ENCODE data around the gene MOGAT2. TPM values are rescaled to one million over a fixed set of nuclear protein-coding genes. Genes with fewer than 3 reads are reported as not detected.
"Not testable (repeated sequence)": the region's sequence is repeated elsewhere in the genome, so short reads cannot be mapped to it uniquely, and the experiment has no call there.

The MOGAT2 gene
- total RNA-seq, 1 donor, result not detected

DNA sequence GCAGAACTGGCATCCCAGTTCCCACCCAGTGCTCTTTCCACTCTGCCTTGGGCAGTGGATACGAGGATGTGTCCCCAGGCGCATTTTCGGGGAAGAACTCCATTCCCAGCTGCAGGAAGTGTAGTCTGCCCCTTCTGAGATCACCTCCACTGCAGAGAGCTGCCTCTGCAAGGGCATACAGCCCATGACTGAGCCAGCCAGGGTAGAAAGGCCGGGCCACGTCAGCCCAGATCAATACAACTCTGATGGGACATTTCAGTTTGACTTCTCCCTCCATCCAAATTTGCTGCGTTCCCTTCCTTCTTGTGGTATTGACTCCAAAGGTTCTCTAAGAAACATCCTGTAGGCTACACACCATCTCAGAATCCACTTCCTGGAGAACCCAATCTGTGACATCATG lies 19.7 kb downstream of the MOGAT2 start:
- Histone ChIP-seq H3K4me2 (ENCODE audit: insufficient read depth, low read length) (no peak overlapping the region), H3K4me1 (ENCODE audit: insufficient read depth, low read length) (no peaks in the 10 kb centered on the region), H2AFZ (ENCODE audit: low read length) (no peak overlapping the region), H3K9me3 (ENCODE audit: low read depth, low read length) (no peaks in the 10 kb centered on the region), H3K79me2 (ENCODE audit: insufficient read depth, low read length) (no peaks in the 10 kb centered on the region), H4K20me1 (ENCODE audit: insufficient read depth, low read length) (no peaks in the 10 kb centered on the region), H3K36me3 (ENCODE audit: insufficient read depth, low read length) (no peaks in the 10 kb centered on the region), H3K4me3 (ENCODE audit: insufficient read depth, low read length) (no peak overlapping the region), H3K27ac (ENCODE audit: low read depth, low read length) (no peak overlapping the region), H3K27me3 (ENCODE audit: insufficient read depth, low read length) (peaks cover 27% of the 10 kb centered on the region)
- no peak for DNase-seq (ENCODE audit: insufficient read length, low spot score, missing footprints)
- TF ChIP-seq, protein P1, sequence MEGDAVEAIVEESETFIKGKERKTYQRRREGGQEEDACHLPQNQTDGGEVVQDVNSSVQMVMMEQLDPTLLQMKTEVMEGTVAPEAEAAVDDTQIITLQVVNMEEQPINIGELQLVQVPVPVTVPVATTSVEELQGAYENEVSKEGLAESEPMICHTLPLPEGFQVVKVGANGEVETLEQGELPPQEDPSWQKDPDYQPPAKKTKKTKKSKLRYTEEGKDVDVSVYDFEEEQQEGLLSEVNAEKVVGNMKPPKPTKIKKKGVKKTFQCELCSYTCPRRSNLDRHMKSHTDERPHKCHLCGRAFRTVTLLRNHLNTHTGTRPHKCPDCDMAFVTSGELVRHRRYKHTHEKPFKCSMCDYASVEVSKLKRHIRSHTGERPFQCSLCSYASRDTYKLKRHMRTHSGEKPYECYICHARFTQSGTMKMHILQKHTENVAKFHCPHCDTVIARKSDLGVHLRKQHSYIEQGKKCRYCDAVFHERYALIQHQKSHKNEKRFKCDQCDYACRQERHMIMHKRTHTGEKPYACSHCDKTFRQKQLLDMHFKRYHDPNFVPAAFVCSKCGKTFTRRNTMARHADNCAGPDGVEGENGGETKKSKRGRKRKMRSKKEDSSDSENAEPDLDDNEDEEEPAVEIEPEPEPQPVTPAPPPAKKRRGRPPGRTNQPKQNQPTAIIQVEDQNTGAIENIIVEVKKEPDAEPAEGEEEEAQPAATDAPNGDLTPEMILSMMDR (IDR thresholded peaks at IDR 0.05; ENCODE audit: extremely low read depth, low read depth, low read length), result no peak

DNA sequence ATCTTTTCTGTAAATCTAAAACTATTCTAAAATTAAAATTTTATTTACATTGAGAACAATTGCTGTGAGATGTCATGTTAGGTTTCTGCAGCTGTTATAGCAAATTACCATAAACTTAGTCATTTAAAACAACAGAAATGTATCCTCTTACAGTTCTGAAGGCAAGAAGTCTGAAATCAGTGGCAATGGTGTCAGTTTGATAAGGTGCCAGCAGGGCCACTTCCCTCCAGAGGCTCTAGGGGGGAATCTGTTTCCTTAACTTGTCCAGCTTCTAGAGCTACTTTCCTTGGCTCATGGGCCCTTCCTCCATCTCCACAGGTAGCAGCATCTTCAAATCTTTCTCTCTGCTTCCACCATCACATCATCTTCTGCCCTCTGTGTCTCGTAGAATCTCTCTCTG lies 23.0 kb downstream of the MOGAT2 start:
- DNase-seq (ENCODE audit: insufficient read length, low spot score, missing footprints), result no peak
- Histone ChIP-seq H3K4me3 (ENCODE audit: insufficient read depth, low read length) (no peak overlapping the region), H2AFZ (ENCODE audit: low read length) (no peak overlapping the region), H3K4me1 (ENCODE audit: insufficient read depth, low read length) (no peaks in the 10 kb centered on the region), H3K36me3 (ENCODE audit: insufficient read depth, low read length) (no peaks in the 10 kb centered on the region), H3K4me2 (ENCODE audit: insufficient read depth, low read length) (no peak overlapping the region), H3K79me2 (ENCODE audit: insufficient read depth, low read length) (no peaks in the 10 kb centered on the region), H4K20me1 (ENCODE audit: insufficient read depth, low read length) (no peaks in the 10 kb centered on the region), H3K9me3 (ENCODE audit: low read depth, low read length) (no peaks in the 10 kb centered on the region), H3K27ac (ENCODE audit: low read depth, low read length) (no peak overlapping the region), H3K27me3 (ENCODE audit: insufficient read depth, low read length) (peaks cover 45% of the 10 kb centered on the region)
- TF ChIP-seq, protein P1 (IDR thresholded peaks at IDR 0.05; ENCODE audit: extremely low read depth, low read depth, low read length), result no peak

DNA sequence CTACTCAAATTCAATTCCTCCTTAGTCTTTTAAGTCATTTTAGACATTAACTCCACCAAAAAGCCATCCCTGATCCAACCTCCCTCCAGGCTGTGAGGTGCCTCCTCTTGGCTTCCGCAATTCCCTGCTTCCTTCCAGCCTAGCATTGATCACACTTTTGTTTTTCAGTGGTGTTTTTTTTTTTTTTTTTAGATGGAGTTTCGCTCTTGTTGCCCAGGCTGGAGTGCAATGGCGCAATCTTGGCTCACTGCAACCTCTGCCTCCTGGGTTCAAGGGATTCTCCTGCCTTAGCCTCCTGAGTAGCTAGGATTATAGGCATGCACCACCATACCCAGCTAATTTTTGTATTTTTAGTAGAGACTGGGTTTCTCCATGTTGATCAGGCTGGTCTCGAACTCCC lies 25.5 kb downstream of the MOGAT2 start:
- not testable (repeated sequence) for H3K4me3 ChIP-seq (ENCODE audit: insufficient read depth, low read length); H3K36me3 ChIP-seq (ENCODE audit: insufficient read depth, low read length); H4K20me1 ChIP-seq (ENCODE audit: insufficient read depth, low read length); H3K79me2 ChIP-seq (ENCODE audit: insufficient read depth, low read length); H3K27ac ChIP-seq (ENCODE audit: low read depth, low read length); H3K4me2 ChIP-seq (ENCODE audit: insufficient read depth, low read length); H2AFZ ChIP-seq (ENCODE audit: low read length); DNase-seq (ENCODE audit: insufficient read length, low spot score, missing footprints); H3K9me3 ChIP-seq (ENCODE audit: low read depth, low read length); H3K4me1 ChIP-seq (ENCODE audit: insufficient read depth, low read length)
- peaks cover 56% of the 10 kb centered on the region for H3K27me3 ChIP-seq (ENCODE audit: insufficient read depth, low read length)

DNA sequence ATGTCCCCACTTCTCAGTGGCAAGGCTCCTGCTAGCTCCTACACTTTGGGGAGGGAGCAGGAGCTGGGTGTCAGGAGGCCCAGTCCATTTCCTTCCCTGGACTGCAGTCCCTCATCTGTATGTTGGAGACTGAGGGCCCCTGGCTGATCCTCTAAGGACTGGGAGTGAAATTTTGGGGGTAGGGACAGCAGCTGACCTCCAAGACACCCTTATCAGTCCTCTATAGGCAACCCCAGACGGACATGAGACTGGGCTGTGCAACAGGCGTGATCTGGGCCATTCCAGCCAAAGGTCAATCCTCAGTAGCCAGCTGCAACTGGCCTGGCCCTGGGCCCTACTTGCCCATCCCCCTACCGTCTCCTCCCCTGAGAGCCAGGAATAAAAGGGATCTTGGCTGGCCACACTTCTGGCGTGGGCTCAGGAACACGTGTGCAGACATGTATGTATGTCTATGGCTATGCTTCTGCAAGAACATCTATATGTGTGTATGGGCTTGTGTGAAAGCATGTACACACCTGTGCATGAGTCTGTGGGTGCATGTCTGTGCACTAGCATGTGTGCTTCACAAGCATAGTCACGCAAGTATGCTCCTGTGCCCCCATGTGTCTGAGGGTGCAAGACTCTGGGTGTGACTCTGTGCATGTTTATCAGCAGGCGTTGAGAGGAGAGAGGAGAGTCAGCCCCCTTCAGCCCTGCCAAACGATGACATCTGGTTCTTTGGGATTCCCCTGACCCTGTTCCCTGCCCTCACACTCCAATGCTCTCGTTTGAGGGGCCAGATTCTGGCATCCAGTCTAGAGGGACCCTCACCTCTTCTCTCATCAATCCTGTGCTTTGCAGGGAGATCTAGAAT lies 26.3 kb downstream of the MOGAT2 start:
- no peaks in the 10 kb centered on the region for H3K36me3 ChIP-seq (ENCODE audit: insufficient read depth, low read length)
- H3K4me3 ChIP-seq (ENCODE audit: insufficient read depth, low read length), result no peak overlapping the region
- no peak overlapping the region for H3K4me2 ChIP-seq (ENCODE audit: insufficient read depth, low read length)
- H2AFZ ChIP-seq (ENCODE audit: low read length), result no peak overlapping the region
- peaks cover 52% of the 10 kb centered on the region for H3K27me3 ChIP-seq (ENCODE audit: insufficient read depth, low read length)
- no peaks in the 10 kb centered on the region for H3K4me1 ChIP-seq (ENCODE audit: insufficient read depth, low read length)
- H3K79me2 ChIP-seq (ENCODE audit: insufficient read depth, low read length), result no peaks in the 10 kb centered on the region
- DNase-seq (ENCODE audit: insufficient read length, low spot score, missing footprints), result no peak
- H3K9me3 ChIP-seq (ENCODE audit: low read depth, low read length), result no peaks in the 10 kb centered on the region
- TF ChIP-seq, protein P1 (IDR thresholded peaks at IDR 0.05; ENCODE audit: extremely low read depth, low read depth, low read length), result no peak
- H3K27ac ChIP-seq (ENCODE audit: low read depth, low read length), result no peak overlapping the region
- H4K20me1 ChIP-seq (ENCODE audit: insufficient read depth, low read length), result no peaks in the 10 kb centered on the region
